ENCODE data around the gene FKBP4. TPM values are rescaled to one million over a fixed set of nuclear protein-coding genes. Genes with fewer than 3 reads are reported as not detected.
A peak's percentile ranks its signal among the peaks of the same experiment; 100 is the strongest.

FKBP4 gene, protein sequence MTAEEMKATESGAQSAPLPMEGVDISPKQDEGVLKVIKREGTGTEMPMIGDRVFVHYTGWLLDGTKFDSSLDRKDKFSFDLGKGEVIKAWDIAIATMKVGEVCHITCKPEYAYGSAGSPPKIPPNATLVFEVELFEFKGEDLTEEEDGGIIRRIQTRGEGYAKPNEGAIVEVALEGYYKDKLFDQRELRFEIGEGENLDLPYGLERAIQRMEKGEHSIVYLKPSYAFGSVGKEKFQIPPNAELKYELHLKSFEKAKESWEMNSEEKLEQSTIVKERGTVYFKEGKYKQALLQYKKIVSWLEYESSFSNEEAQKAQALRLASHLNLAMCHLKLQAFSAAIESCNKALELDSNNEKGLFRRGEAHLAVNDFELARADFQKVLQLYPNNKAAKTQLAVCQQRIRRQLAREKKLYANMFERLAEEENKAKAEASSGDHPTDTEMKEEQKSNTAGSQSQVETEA
- 141 TPM for polyA plus RNA-seq (2013, experiment 1 of 2)
- polyA plus RNA-seq (2013, experiment 2 of 2), result 140 TPM

- no peaks in the 10 kb centered on the region for H3K4me1 ChIP-seq (ENCODE audit: control insufficient read depth, low read depth, low read length)
- H3K56ac ChIP-seq (ENCODE audit: low read length), result peak within 1 kb of the TSS; percentile 96
- DNase-seq, result peak; percentile 93
- peak within 1 kb of the TSS; percentile 21 for H2BK120ac ChIP-seq (ENCODE audit: low read depth, low read length)
- H2AK5ac ChIP-seq (ENCODE audit: low read length), result no peak within 1 kb of the TSS
- peak within 1 kb of the TSS; percentile 93 for H3K18ac ChIP-seq (ENCODE audit: low read length)
- no peaks in the 10 kb centered on the region for H3K27me3 ChIP-seq (ENCODE audit: insufficient read depth, low read length, poor library complexity)
- peak within 1 kb of the TSS; percentile 75 for H3K4me2 ChIP-seq (ENCODE audit: low read length)
- peak within 1 kb of the TSS; percentile 87 for H3K9ac ChIP-seq (ENCODE audit: low read length)
- H3K27ac ChIP-seq (ENCODE audit: low read depth, low read length), result peak within 1 kb of the TSS; percentile 54
- no CpG with 5 or more reads among the region's 63 CpGs for WGBS (ENCODE audit: extremely low coverage, insufficient coverage, low lambda C conversion rate)
- H2BK5ac ChIP-seq (ENCODE audit: low read length), result no peak within 1 kb of the TSS
- H3K4me3 ChIP-seq (ENCODE audit: low read length), result peak within 1 kb of the TSS; percentile 80
- no peak within 1 kb of the TSS for H2BK15ac ChIP-seq (replicated peaks; ENCODE audit: low read depth)
- H3K79me2 ChIP-seq (ENCODE audit: control insufficient read depth, insufficient read depth, low read length), result peaks cover 18% of the 10 kb centered on the region
- peaks cover 24% of the 10 kb centered on the region for H3K79me1 ChIP-seq (ENCODE audit: low read length)
- H3K23ac ChIP-seq (ENCODE audit: low read length), result no peak within 1 kb of the TSS
- peak within 1 kb of the TSS; percentile 57 for H4K8ac ChIP-seq (ENCODE audit: low read depth, low read length)
- no peak within 1 kb of the TSS for H4K5ac ChIP-seq (ENCODE audit: low read length)
- peak within 1 kb of the TSS; percentile 94 for H3K4ac ChIP-seq (ENCODE audit: low read depth, low read length)
- peaks cover 21% of the 10 kb centered on the region for H3K36me3 ChIP-seq (ENCODE audit: control insufficient read depth, insufficient read depth, low read length)
Measured at GRCh38 chr12:2794736-2795289, at the start of gene FKBP4. TSS of gene FKBP4 (plus strand) at chr12:2794970. CDS start at chr12:2795140, 170 bp downstream.

DNA sequence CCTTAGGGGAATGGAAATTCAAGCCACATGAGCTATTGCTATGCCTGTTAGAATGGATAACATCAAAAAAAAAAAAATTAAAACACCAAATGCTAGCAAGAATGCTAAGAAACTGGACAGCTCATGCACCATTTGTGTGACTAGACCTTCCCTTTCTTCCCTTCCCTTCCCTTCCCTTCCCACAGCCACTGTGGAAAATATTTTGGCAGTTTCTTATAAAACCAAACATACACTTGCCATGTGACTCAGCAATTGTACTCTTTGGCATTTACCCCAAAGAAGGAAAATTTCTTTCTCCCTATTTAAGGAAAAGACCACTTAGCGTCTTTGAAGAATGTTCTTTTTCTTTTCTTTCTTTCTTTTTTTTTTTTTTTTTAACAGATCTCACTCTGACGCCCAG is 49.1 kb upstream of the FKBP4 start:
- no peak overlapping the region for H3K4me2 ChIP-seq (ENCODE audit: low read length)
- no CpG with 5 or more reads among the region's 2 CpGs for WGBS (ENCODE audit: extremely low coverage, insufficient coverage, low lambda C conversion rate)
- no peak overlapping the region for H3K56ac ChIP-seq (ENCODE audit: low read length)
- H3K18ac ChIP-seq (ENCODE audit: low read length), result no peak overlapping the region
- no peaks in the 10 kb centered on the region for H3K79me1 ChIP-seq (ENCODE audit: low read length)
- H2AK5ac ChIP-seq (ENCODE audit: low read length), result no peak overlapping the region
- no peak overlapping the region for H2BK15ac ChIP-seq (replicated peaks; ENCODE audit: low read depth)
- no peaks in the 10 kb centered on the region for H3K27me3 ChIP-seq (ENCODE audit: insufficient read depth, low read length, poor library complexity)
- H3K4me1 ChIP-seq (ENCODE audit: control insufficient read depth, low read depth, low read length), result no peaks in the 10 kb centered on the region
- H3K9ac ChIP-seq (ENCODE audit: low read length), result no peak overlapping the region
- no peak overlapping the region for H4K5ac ChIP-seq (ENCODE audit: low read length)
- H3K23ac ChIP-seq (ENCODE audit: low read length), result no peak overlapping the region
- no peak overlapping the region for H3K4ac ChIP-seq (ENCODE audit: low read depth, low read length)
- H3K4me3 ChIP-seq (ENCODE audit: low read length), result no peak overlapping the region
- no peak overlapping the region for H4K8ac ChIP-seq (ENCODE audit: low read depth, low read length)
- no peaks in the 10 kb centered on the region for H3K79me2 ChIP-seq (ENCODE audit: control insufficient read depth, insufficient read depth, low read length)
- no peak for DNase-seq
- no peaks in the 10 kb centered on the region for H3K36me3 ChIP-seq (ENCODE audit: control insufficient read depth, insufficient read depth, low read length)
- H2BK5ac ChIP-seq (ENCODE audit: low read length), result no peak overlapping the region
- no peak overlapping the region for H2BK120ac ChIP-seq (ENCODE audit: low read depth, low read length)
- no peak overlapping the region for H3K27ac ChIP-seq (ENCODE audit: low read depth, low read length)

DNA sequence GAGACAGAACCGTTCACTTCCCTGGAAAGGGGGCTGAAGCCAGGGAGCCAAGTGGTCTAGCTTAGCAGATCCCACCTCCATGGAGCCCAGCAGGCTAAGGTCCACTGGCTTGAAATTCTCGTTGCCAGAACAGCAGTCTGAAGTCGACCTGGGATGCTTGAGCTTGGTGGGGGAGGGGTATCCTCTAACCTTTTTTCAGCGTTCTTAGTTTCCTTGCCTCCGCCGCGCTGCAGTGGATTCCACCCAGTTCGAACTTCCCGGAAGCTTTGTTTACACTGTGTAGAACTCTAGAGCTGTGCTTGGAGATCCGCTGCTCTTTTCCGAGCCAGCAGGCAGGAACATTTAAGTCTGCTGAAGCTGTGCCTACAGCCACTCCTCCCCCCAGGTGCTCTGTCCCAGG is 45.2 kb upstream of the FKBP4 start:
- Histone ChIP-seq H3K4me2 (ENCODE audit: low read length) (no peak overlapping the region), H3K79me2 (ENCODE audit: control insufficient read depth, insufficient read depth, low read length) (no peaks in the 10 kb centered on the region), H2BK15ac (replicated peaks; ENCODE audit: low read depth) (no peak overlapping the region), H3K9ac (ENCODE audit: low read length) (no peak overlapping the region), H3K4ac (ENCODE audit: low read depth, low read length) (no peak overlapping the region), H3K23ac (ENCODE audit: low read length) (no peak overlapping the region), H3K27me3 (ENCODE audit: insufficient read depth, low read length, poor library complexity) (peaks cover 9% of the 10 kb centered on the region), H2BK120ac (ENCODE audit: low read depth, low read length) (no peak overlapping the region), H2BK5ac (ENCODE audit: low read length) (no peak overlapping the region), H3K79me1 (ENCODE audit: low read length) (no peaks in the 10 kb centered on the region), H3K18ac (ENCODE audit: low read length) (no peak overlapping the region), H4K8ac (ENCODE audit: low read depth, low read length) (no peak overlapping the region), H3K36me3 (ENCODE audit: control insufficient read depth, insufficient read depth, low read length) (no peaks in the 10 kb centered on the region), H2AK5ac (ENCODE audit: low read length) (no peak overlapping the region), H3K4me1 (ENCODE audit: control insufficient read depth, low read depth, low read length) (no peaks in the 10 kb centered on the region), H3K27ac (ENCODE audit: low read depth, low read length) (no peak overlapping the region), H4K5ac (ENCODE audit: low read length) (no peak overlapping the region), H3K56ac (ENCODE audit: low read length) (no peak overlapping the region), H3K4me3 (ENCODE audit: low read length) (no peak overlapping the region)
- DNase-seq, result no peak
- WGBS (ENCODE audit: extremely low coverage, insufficient coverage, low lambda C conversion rate), result no CpG with 5 or more reads among the region's 11 CpGs

DNA sequence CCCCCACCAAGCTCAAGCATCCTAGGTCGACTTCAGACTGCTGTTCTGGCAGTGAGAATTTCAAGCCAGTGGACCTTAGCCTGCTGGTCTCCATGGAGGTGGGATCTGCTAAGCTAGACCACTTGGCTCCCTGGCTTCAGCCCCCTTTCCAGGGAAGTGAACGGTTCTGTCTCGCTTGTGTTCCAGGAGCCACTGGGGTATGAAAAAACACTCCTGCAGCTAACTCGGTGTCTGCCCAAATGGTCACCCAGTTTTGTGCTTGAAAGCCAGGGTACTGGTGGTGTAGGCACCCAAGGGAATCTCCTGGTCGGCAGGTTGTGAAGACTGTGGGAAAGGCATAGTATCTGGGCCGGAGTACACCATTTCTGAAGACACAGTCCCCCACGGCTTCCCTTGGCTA is 44.6 kb upstream of the FKBP4 start:
- WGBS (ENCODE audit: extremely low coverage, insufficient coverage, low lambda C conversion rate), result no CpG with 5 or more reads among the region's 7 CpGs

GRCh38 chr12:2751230-2751629 is 43.5 kb upstream of the FKBP4 start:
- DNase-seq, result no peak

More for the DNA sequence above, 44.6 kb upstream of the FKBP4 start:
- Histone ChIP-seq H3K4me1 (ENCODE audit: control insufficient read depth, low read depth, low read length) (no peaks in the 10 kb centered on the region), H3K4ac (ENCODE audit: low read depth, low read length) (no peak overlapping the region), H3K79me2 (ENCODE audit: control insufficient read depth, insufficient read depth, low read length) (no peaks in the 10 kb centered on the region), H3K27me3 (ENCODE audit: insufficient read depth, low read length, poor library complexity) (peaks cover 9% of the 10 kb centered on the region), H2BK120ac (ENCODE audit: low read depth, low read length) (no peak overlapping the region), H3K18ac (ENCODE audit: low read length) (no peak overlapping the region), H3K56ac (ENCODE audit: low read length) (no peak overlapping the region), H3K23ac (ENCODE audit: low read length) (no peak overlapping the region), H3K4me3 (ENCODE audit: low read length) (no peak overlapping the region), H3K27ac (ENCODE audit: low read depth, low read length) (no peak overlapping the region), H2BK5ac (ENCODE audit: low read length) (no peak overlapping the region), H2BK15ac (replicated peaks; ENCODE audit: low read depth) (no peak overlapping the region), H3K36me3 (ENCODE audit: control insufficient read depth, insufficient read depth, low read length) (no peaks in the 10 kb centered on the region), H2AK5ac (ENCODE audit: low read length) (no peak overlapping the region), H4K5ac (ENCODE audit: low read length) (no peak overlapping the region), H3K4me2 (ENCODE audit: low read length) (no peak overlapping the region), H3K9ac (ENCODE audit: low read length) (no peak overlapping the region), H3K79me1 (ENCODE audit: low read length) (no peaks in the 10 kb centered on the region), H4K8ac (ENCODE audit: low read depth, low read length) (no peak overlapping the region)
- no peak for DNase-seq

More at GRCh38 chr12:2751230-2751629, 43.5 kb upstream of the FKBP4 start:
- Histone ChIP-seq H3K4ac (ENCODE audit: low read depth, low read length) (no peak overlapping the region), H3K9ac (ENCODE audit: low read length) (no peak overlapping the region), H4K5ac (ENCODE audit: low read length) (no peak overlapping the region), H3K23ac (ENCODE audit: low read length) (no peak overlapping the region), H3K79me2 (ENCODE audit: control insufficient read depth, insufficient read depth, low read length) (no peaks in the 10 kb centered on the region), H3K79me1 (ENCODE audit: low read length) (no peaks in the 10 kb centered on the region), H3K27ac (ENCODE audit: low read depth, low read length) (no peak overlapping the region), H2BK5ac (ENCODE audit: low read length) (no peak overlapping the region), H3K27me3 (ENCODE audit: insufficient read depth, low read length, poor library complexity) (peaks cover 9% of the 10 kb centered on the region), H2BK15ac (replicated peaks; ENCODE audit: low read depth) (no peak overlapping the region), H3K56ac (ENCODE audit: low read length) (no peak overlapping the region), H3K4me2 (ENCODE audit: low read length) (no peak overlapping the region), H2AK5ac (ENCODE audit: low read length) (no peak overlapping the region), H3K4me1 (ENCODE audit: control insufficient read depth, low read depth, low read length) (no peaks in the 10 kb centered on the region), H2BK120ac (ENCODE audit: low read depth, low read length) (no peak overlapping the region), H3K18ac (ENCODE audit: low read length) (no peak overlapping the region), H3K36me3 (ENCODE audit: control insufficient read depth, insufficient read depth, low read length) (no peaks in the 10 kb centered on the region), H4K8ac (ENCODE audit: low read depth, low read length) (no peak overlapping the region), H3K4me3 (ENCODE audit: low read length) (no peak overlapping the region)
